Vagina (tissue), 2 donors: ENCODE results near the gene TTC28.

Experiments used
- CTCF ChIP-seq, 3 experiments: fragments of 450-650 bp in 2 of 3; fragments of 200-600 bp in 1 of 3; sonication (generic) in 1 of 3; IDR thresholded peaks; one replicate each; pipeline ENCODE4 v1.5.1; 2017 to 2019; ENCODE audit warnings: antibody characterized with exemption in 3 of 3, mild to moderate bottlenecking in 2 of 3, moderate library complexity in 2 of 3
- POLR2A ChIP-seq, 2 donors: fragments of 450-650 bp; IDR thresholded peaks; one replicate each; pipeline ENCODE4 v1.6.1; 2017; ENCODE audit warnings: antibody characterized with exemption in 2 of 2, mild to moderate bottlenecking in 2 of 2, moderate library complexity in 2 of 2
- POLR2AphosphoS5 ChIP-seq, 2 donors: sonication (generic); formaldehyde crosslinking; IDR thresholded peaks; one replicate each; pipeline ENCODE4 v1.9.0; 2017; ENCODE audit warnings: antibody characterized with exemption in 2 of 2, mild to moderate bottlenecking in 2 of 2, low read depth in 1 of 2; ENCODE audit not compliant: insufficient read depth in 1 of 2

- no peak for TF ChIP-seq POLR2AphosphoS5 (IDR thresholded peaks at IDR 0.05; ENCODE audit: insufficient read depth in 1 of 2, low read depth in 1 of 2)
- TF ChIP-seq CTCF (IDR thresholded peaks at IDR 0.05): no peak
- no peak for TF ChIP-seq POLR2A (IDR thresholded peaks at IDR 0.05)
Measured at GRCh38 chr22:28366856-28367255, 312.8 kb downstream of the TTC28 start.
